Right renal pelvis (tissue), 4 donors: ENCODE results near the gene STYK1. TPM values are rescaled to one million over a fixed set of nuclear protein-coding genes. Genes with fewer than 3 reads are reported as not detected.
"Not testable (repeated sequence)": the region's sequence is repeated elsewhere in the genome, so short reads cannot be mapped to it uniquely, and the experiment has no call there.

Source experiments
- DNase-seq, 4 donors: peaks; one replicate each; pipeline ENCODE4 v3.0.0-alpha.2; 2013; ENCODE audit warnings: low read depth in 4 of 4, low spot score in 3 of 4, missing footprints in 1 of 4
- polyA plus RNA-seq, 4 donors: library from polyadenylated mRNA; unstranded; fragments of 120-200 nt; gene quantifications; one replicate each; pipeline ENCODE4 v1.2.1, GENCODE V29; 2013; ENCODE audit not compliant: insufficient read length in 4 of 4

STYK1 gene
- polyA plus RNA-seq, 4 donors: 0.70 to 1.2 (median 0.94) TPM

DNA sequence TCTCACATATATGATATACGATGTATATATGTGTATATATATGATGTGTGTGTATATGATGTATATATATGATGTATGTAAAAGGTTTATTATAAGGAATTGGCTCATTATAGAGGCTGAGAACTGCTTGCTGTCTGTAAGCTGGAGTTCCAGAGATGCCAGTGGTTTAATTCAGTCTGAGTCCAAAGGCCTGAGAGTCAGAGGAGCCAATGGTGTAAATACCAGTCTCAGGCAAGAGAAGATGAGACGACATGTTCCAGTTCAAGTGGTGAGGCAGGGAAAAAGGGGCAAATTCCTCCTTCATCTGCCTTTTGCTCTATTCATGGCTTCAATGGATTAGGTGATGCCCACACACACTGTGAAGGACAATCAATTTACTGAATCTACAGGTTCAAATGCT lies 17.1 kb upstream of the STYK1 start:
- DNase-seq: no peak

DNA sequence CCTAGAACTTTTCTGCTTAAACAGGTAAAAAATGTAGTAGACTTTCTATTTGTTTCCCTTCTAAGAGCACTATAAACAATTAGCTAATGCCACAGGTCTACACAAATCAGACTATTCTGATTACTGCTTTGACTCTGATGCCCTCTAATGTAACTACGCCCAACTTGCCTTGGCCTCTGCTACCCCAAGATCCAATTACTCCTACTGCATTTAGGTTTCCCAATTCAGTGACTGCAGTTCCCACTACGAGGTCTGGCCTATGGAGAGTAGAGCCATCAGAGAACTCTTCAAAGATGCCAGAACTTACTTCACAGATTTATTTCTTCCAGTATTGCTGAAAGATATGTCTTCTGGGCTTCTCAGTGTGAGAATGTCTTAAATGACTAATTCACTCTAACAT lies 15.3 kb upstream of the STYK1 start:
- DNase-seq: no peak

- no peak for DNase-seq
Measured at GRCh38 chr12:10688042-10688441, 14.2 kb upstream of the STYK1 start.

DNA sequence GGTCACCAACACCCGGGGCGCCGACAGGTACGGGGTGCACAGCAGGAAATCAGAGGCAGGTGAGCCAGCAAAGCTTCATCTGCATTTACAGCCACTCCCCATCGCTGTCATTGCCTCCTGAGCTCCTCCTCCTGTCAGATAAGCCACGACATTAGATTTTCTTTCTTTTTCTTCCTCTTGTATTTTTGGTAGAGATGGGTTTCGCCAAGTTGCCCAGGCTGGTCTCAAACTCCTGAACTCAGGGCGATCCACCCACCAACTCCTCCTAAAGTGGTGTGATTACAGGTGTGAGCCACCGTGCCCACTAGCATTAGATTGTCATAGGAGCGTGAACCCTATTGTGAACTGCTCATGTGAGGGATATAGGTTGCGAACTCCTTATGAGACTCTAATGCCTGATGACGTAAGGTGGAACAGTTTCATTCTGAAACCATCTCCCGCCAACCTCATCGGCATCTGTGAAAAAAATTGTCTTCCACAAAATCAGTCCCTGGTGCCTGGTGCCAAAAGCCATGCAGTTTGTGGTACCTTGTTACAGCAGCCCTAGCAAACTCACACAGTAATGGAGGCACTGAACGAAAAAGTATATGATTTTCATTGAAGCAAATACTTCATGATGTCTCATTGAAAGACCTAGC lies 1.5 kb downstream of the STYK1 start:
- DNase-seq: no peak

DNA sequence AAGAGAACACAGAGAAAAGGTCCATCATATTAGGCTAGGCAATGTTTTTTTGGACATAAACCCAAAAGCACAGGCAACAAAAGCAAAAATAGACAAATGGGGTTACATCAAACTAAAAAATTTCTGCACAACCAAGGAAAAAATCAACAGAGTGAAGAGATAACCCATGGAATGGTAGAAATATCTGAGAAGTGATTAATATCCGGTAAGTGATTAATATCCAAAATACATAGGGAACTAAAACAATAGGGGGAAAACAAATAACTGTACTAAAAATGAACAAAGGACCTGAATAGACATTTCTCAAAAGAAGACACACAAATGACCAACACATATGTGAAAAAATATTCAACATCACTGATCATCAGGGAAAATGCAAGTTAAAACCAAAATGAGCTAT lies 4.3 kb downstream of the STYK1 start:
- DNase-seq: no peak

DNA sequence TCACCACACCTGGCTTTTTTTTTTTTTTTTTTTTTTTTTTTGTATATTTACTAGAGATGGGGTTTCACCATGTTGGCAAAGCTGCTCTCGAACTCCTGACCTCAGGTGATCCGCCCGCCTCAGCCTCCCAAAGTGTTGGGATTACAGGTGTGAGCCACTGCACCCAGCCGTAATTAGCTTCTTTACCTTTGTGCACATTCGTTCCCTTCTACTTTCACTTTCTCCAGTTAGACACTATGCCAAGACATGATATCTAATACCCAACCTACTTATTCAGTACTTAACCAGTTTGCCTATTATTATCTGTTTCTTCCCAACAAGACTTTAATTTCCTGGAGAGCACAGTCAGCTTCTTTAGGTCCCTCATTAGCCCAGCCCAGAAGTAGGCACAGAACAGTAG lies 5.3 kb downstream of the STYK1 start:
- no peak for DNase-seq

- no peak for DNase-seq
Measured at GRCh38 chr12:10667581-10667980, 6.3 kb downstream of the STYK1 start.

DNA sequence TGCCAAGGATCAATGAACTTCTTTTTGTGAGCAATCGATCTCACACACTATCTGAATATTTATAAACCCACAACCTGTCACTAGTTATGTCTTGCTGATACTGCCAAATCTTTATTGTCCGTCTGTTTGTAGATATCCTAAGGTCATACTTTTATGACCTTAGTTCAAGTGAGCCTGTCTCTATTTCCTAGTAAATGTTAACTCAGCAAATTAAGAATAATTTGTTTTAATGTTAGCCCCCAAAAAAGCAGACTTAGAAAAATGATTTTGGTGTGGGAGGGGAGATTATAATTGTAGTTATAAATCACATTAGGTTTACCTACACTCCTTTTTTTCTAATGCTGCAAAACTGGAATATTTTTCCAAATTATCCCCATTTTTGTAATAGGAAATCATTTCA lies 9.4 kb downstream of the STYK1 start:
- DNase-seq: no peak

GRCh38 chr12:10663869-10664268 lies 10.0 kb downstream of the STYK1 start:
- no peak for DNase-seq

DNA sequence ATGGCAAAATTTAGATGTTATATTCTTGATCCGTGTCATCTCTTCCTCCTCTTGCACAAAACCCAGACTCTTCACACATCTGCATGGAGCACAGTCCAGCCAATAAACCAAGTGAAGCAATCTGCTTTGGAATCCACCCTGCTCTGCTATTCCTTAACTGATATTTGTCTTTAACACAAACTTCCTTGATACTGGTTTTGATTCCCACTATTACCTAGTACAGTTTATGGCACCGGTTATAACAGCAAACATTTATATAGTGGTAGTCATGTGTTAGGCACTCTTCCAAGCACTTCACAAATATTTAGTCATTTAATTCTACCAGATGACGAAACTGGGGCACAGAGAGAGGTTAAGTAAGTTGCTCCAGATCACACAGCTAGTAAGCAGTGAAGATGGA lies 12.5 kb downstream of the STYK1 start:
- DNase-seq: no peak

DNA sequence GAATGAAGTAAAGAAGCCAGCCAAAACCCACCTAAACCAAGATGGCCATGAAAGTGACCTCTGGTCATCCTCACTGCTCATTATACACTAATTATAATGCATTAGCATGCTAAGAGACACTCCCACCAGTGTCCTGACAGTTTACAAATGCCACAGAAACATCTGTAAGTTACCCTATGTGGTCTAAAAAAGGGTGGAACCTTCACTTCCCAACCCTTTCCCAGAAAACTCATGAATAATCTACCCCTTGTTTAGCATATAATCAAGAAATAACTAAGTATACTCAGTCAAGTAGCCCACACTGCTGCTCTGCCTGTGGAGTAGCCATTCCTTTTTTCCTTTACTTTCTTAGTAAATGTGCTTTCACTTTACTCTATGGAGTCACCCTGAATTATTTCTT lies 19.8 kb downstream of the STYK1 start:
- no peak for DNase-seq

DNA sequence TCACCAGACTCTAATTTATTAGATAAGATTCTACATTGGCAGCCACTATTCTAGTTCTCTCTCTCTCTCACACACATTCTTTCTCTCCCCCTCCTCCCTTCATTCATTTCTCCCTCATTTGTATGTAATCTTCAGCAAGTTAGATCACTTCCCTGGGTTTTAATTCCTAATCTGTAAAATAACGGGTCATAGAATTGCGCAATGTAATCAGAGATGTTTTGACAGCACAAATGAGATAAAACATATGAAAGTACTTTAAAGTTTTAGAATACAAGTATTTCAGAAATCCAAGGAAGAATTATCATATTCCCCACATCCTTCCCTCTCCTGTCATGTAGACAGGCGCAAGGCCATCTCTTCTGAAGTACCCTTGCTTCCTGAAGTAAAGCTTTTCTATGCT lies 21.7 kb downstream of the STYK1 start:
- no peak for DNase-seq

DNA sequence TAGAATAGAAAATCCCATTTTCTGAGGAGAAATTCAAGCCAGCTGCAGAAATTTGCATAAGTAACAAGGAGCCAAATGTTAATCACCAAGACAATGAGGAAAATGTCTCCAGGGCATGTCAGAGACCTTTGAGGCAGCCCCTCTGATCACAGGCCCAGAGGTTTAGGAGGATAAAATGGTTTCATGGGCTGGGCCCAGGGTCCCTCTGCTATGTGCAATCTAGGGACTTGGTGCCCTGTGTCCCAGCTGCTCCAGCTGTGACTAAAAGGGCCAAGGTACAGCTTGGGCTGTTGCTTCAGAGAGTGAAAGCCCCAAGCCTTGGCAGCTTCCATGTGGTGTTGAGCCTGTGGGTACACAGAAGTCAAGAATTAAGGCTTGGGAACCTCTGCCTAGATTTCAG lies 27.3 kb downstream of the STYK1 start:
- DNase-seq: not testable (repeated sequence)

GRCh38 chr12:10645910-10646309 lies 27.9 kb downstream of the STYK1 start:
- DNase-seq: no peak

GRCh38 chr12:10641735-10642500 lies 31.9 kb downstream of the STYK1 start:
- DNase-seq: no peak

GRCh38 chr12:10638728-10639127 lies 35.1 kb downstream of the STYK1 start:
- no peak for DNase-seq

- no peak for DNase-seq
Measured at GRCh38 chr12:10636611-10637010, 37.2 kb downstream of the STYK1 start.

GRCh38 chr12:10636124-10636523 lies 37.7 kb downstream of the STYK1 start:
- DNase-seq: no peak

GRCh38 chr12:10635306-10635705 lies 38.5 kb downstream of the STYK1 start:
- DNase-seq: no peak

DNA sequence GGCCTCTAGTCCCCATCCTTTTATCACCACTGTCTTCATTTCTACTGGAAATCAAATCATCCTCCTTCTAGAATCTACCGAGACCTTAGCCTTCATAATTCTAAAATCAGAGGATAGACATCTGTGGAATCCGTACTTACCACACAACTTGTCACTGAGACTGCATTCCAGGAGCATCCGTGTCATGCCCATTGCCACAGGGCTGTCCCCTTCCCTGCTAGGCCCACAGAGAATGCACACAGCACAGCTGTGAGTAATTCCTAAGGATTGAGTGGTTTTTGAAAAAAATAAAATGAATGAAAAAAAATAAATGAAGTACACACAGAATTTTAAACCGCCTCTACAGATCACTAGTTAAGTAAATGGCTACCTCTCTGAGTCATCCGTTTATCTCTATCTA lies 39.4 kb downstream of the STYK1 start:
- no peak for DNase-seq

DNA sequence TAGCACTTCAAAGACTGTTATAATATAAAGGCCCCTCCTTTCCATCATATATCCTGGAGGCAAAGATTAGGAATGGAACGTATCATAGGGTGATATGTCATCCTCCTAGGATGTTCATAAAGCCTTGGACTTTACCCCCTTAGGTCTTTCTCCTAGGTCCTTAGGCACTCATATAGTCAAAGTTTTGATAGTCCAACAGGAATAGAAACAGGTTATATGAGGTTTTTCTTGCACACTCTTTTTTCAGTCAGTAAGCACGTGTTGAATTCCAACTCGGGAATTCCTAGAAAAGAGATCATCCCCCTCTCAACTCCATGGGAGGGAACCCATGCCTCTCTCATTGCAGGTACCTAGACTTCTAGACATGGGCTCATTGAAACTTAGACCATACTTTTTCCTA lies 40.3 kb downstream of the STYK1 start:
- no peak for DNase-seq

- no peak for DNase-seq
Measured at GRCh38 chr12:10632226-10632625, 41.6 kb downstream of the STYK1 start.

GRCh38 chr12:10624605-10625004 lies 49.2 kb downstream of the STYK1 start:
- DNase-seq: no peak
